NCI-H2196 (cell line): Measurements from ENCODE around the gene GRID1.

ENCODE experiments used
- DNase-seq: peaks from one replicate; lab custom pipeline; 2025; ENCODE audit not compliant: unreplicated experiment; lab: John Stamatoyannopoulos, UW

Gene GRID1

GRCh38 chr10:85598646-85599045 is 767.9 kb downstream of the GRID1 start:
- DNase-seq, result no peak

GRCh38 chr10:85597006-85597405 is 769.6 kb downstream of the GRID1 start:
- DNase-seq, result no peak

- no peak for DNase-seq
These were observed 770.2 kb downstream of the GRID1 start for GRCh38 chr10:85596389-85596788.

GRCh38 chr10:85594239-85594638 is 772.4 kb downstream of the GRID1 start:
- DNase-seq, result no peak

GRCh38 chr10:85593226-85593772 is 773.3 kb downstream of the GRID1 start:
- DNase-seq, result no peak

- no peak for DNase-seq
These were observed 785.2 kb downstream of the GRID1 start for GRCh38 chr10:85581371-85581770.

- no peak for DNase-seq
These were observed 786.0 kb downstream of the GRID1 start for GRCh38 chr10:85580585-85580984.

- DNase-seq, result no peak
These were observed 787.7 kb downstream of the GRID1 start for GRCh38 chr10:85578860-85579259.

- DNase-seq, result no peak
These were observed 791.2 kb downstream of the GRID1 start for GRCh38 chr10:85575441-85575840.

GRCh38 chr10:85570871-85571270 is 795.7 kb downstream of the GRID1 start:
- no peak for DNase-seq

- no peak for DNase-seq
These were observed 801.2 kb downstream of the GRID1 start for GRCh38 chr10:85565381-85565780.

- no peak for DNase-seq
These were observed 808.1 kb downstream of the GRID1 start for GRCh38 chr10:85558533-85558932.

- no peak for DNase-seq
These were observed 808.9 kb downstream of the GRID1 start for GRCh38 chr10:85557706-85558105.

- DNase-seq, result no peak
These were observed 809.5 kb downstream of the GRID1 start for GRCh38 chr10:85557077-85557476.
